ENCODE data around the gene GPR108.
A peak's percentile ranks its signal among the peaks of the same experiment; 100 is the strongest.
"Not testable (repeated sequence)": the region's sequence is repeated elsewhere in the genome, so short reads cannot be mapped to it uniquely, and the experiment has no call there.

GPR108 gene

GRCh38 chr19:6750062-6750461 lies 12.7 kb upstream of the GPR108 start:
- H3K27me3 Mint-ChIP-seq = no peaks in the 10 kb centered on the region

DNA sequence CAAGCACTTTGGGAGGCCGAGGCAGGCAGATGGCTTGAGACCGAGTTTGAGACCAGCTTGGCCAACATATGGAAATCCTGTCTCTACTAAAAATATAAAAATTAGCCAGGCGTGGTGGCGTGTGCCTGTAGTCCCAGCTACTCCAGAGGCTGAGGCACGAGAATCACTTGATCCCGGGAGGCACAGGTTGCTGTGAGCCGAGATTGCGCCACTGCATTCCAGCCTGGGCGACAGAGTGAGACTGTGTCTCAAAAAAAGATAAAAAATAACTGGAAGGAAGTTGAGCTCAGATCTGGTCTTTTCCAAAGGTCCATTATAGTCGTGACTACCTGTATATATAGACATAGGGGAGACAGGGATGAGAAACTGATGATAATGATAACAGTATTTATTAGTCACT lies 11.2 kb upstream of the GPR108 start:
- not testable (repeated sequence) for DNase-seq; H3K4me3 Mint-ChIP-seq; H3K9me3 Mint-ChIP-seq; H3K27ac Mint-ChIP-seq; H3K27me3 Mint-ChIP-seq; H3K4me1 Mint-ChIP-seq (ENCODE audit: low read depth)
- H3K36me3 Mint-ChIP-seq (ENCODE audit: low read depth) = peaks cover 89% of the 10 kb centered on the region

More at GRCh38 chr19:6750062-6750461, 12.7 kb upstream of the GPR108 start:
- Mint-ChIP-seq H3K4me1 (ENCODE audit: low read depth) (peaks cover 12% of the 10 kb centered on the region), H3K36me3 (ENCODE audit: low read depth) (peaks cover 88% of the 10 kb centered on the region), H3K9me3 (no peaks in the 10 kb centered on the region), H3K4me3 (no peak overlapping the region), H3K27ac (no peak overlapping the region)
- DNase-seq = no peak

- DNase-seq = no peak
- no peak overlapping the region for H3K4me3 Mint-ChIP-seq
- peaks cover 89% of the 10 kb centered on the region for H3K36me3 Mint-ChIP-seq (ENCODE audit: low read depth)
- no peaks in the 10 kb centered on the region for H3K27me3 Mint-ChIP-seq
- no peak overlapping the region for H3K27ac Mint-ChIP-seq
- peaks cover 9% of the 10 kb centered on the region for H3K4me1 Mint-ChIP-seq (ENCODE audit: low read depth)
- H3K9me3 Mint-ChIP-seq = no peaks in the 10 kb centered on the region
These were observed 8.6 kb upstream of the GPR108 start for GRCh38 chr19:6745965-6746364.

- peaks cover 84% of the 10 kb centered on the region for H3K36me3 Mint-ChIP-seq (ENCODE audit: low read depth)
- H3K27me3 Mint-ChIP-seq = no peaks in the 10 kb centered on the region
- H3K4me3 Mint-ChIP-seq = no peak overlapping the region
- peaks cover 11% of the 10 kb centered on the region for H3K4me1 Mint-ChIP-seq (ENCODE audit: low read depth)
- H3K27ac Mint-ChIP-seq = peak overlapping the region; percentile 54
- no peak for DNase-seq
- H3K9me3 Mint-ChIP-seq = no peaks in the 10 kb centered on the region
These were observed 7.3 kb upstream of the GPR108 start for GRCh38 chr19:6744381-6745301.

DNA sequence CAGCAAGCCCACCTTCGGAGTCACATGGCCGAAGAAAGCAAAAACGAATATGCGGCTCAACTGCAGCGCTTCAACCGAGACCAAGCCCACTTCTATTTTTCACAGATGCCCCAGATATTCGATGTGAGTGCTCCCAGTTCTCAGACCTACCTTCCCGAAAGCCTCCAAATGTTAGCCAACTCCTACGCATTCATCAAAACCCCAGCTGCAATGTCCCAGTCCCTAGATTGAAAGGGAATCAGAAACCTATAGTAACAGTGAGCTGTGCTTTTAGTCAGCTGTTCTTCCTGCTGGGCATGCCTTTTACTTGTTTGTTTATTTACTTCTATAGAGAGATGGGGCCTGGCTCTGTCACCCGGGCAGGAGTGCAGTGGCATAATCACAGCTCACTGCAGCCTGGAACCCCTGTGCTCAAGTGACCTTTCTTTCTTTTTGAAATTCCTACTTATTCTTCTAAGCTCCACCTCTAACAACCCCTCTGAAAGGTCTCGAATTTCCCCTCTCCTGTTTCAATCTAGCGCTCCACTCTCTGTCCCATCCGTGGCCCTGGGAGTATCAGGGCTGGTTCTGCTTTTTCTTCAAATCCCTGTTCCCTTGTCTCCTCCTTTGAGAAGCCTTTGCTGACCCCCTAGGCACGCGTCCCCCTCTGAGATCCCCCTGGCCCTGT lies 6.5 kb upstream of the GPR108 start:
- Mint-ChIP-seq H3K36me3 (ENCODE audit: low read depth) (peaks cover 77% of the 10 kb centered on the region), H3K27ac (peak overlapping the region; percentile 54), H3K27me3 (no peaks in the 10 kb centered on the region), H3K4me1 (ENCODE audit: low read depth) (peaks cover 16% of the 10 kb centered on the region), H3K9me3 (no peaks in the 10 kb centered on the region), H3K4me3 (no peak overlapping the region)
- DNase-seq = no peak

GRCh38 chr19:6743066-6743465 lies 5.7 kb upstream of the GPR108 start:
- H3K9me3 Mint-ChIP-seq = no peaks in the 10 kb centered on the region
- H3K36me3 Mint-ChIP-seq (ENCODE audit: low read depth) = peaks cover 70% of the 10 kb centered on the region
- H3K27me3 Mint-ChIP-seq = no peaks in the 10 kb centered on the region
- DNase-seq = no peak
- H3K4me1 Mint-ChIP-seq (ENCODE audit: low read depth) = peaks cover 24% of the 10 kb centered on the region
- H3K4me3 Mint-ChIP-seq = no peak overlapping the region
- no peak overlapping the region for H3K27ac Mint-ChIP-seq

DNA sequence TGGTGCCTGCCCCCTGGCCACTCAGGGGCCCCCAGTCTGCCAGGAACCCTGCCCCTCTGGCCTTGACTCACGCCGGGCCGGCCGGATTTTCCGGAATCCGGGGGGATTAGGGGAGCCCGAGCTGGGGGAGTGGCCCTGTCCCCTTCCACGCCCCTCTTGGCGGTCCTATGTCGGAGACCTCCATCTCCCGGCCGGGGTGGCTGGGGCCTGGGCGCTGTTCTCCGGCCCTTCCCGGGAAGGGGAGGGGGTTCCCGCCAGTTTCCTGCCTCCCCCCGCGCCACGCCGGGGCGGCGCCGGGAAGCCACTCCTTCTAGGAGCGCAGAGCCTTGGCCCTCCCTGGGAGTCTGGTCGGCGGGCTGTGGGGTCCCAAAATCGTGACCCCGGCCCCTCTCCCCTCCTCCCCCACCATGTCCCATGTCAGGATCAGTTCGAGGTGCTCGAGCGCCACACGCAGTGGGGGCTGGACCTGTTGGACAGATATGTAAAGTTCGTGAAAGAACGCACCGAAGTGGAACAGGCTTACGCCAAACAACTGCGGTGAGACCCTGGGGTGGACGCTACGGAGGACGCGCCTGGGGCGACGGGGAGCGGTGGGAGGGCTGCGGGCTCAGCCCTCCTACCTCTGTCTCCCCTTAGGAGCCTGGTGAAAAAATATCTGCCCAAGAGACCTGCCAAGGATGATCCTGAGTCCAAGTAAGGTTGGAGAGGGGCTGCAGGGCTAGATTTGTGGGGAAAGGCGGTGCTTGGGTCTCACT lies 3.4 kb upstream of the GPR108 start:
- Mint-ChIP-seq H3K4me3 (peak overlapping the region; percentile 87), H3K36me3 (ENCODE audit: low read depth) (peaks cover 63% of the 10 kb centered on the region), H3K4me1 (ENCODE audit: low read depth) (peaks cover 36% of the 10 kb centered on the region), H3K9me3 (no peaks in the 10 kb centered on the region), H3K27me3 (no peaks in the 10 kb centered on the region), H3K27ac (peak overlapping the region; percentile 64)
- DNase-seq = peak; percentile 52

DNA sequence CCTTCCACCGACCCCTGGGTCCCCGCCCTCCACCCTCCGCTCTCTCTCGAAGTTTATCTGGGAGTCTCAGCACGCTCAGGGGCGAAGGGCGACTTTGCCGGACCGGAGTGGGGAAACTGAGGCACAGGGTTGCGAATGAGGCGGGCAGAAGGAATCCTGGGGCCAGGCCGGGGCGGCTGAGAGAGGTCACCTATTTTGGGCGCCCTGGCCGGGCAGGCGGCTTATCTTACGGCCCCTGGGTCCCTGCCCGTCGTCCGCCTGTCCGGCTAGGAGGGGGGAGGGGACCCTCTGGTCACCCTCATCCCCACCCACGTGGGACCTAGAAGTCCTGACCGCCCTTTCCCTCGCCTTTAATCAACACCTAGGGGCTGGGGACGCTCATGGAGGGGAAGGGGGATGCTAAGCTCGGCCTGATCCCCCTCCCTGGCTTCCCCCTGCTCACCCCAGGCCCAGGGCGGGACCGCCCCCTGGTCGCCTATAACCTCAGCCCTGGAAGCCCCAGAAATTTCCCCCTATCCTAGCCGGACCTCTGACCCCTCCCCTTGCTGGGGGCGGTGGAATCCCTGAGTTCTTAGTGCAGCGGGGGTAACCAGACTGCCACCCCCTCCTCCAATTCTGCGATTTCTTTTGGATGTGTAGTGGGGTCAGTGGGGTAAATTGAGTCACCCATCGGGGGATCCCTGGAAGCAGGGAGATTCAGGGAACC lies 2.7 kb upstream of the GPR108 start:
- no peak for DNase-seq
- no peaks in the 10 kb centered on the region for H3K9me3 Mint-ChIP-seq
- H3K4me1 Mint-ChIP-seq (ENCODE audit: low read depth) = peaks cover 42% of the 10 kb centered on the region
- peaks cover 57% of the 10 kb centered on the region for H3K36me3 Mint-ChIP-seq (ENCODE audit: low read depth)
- no peaks in the 10 kb centered on the region for H3K27me3 Mint-ChIP-seq
- peak overlapping the region; percentile 87 for H3K4me3 Mint-ChIP-seq
- H3K27ac Mint-ChIP-seq = peak overlapping the region; percentile 63

DNA sequence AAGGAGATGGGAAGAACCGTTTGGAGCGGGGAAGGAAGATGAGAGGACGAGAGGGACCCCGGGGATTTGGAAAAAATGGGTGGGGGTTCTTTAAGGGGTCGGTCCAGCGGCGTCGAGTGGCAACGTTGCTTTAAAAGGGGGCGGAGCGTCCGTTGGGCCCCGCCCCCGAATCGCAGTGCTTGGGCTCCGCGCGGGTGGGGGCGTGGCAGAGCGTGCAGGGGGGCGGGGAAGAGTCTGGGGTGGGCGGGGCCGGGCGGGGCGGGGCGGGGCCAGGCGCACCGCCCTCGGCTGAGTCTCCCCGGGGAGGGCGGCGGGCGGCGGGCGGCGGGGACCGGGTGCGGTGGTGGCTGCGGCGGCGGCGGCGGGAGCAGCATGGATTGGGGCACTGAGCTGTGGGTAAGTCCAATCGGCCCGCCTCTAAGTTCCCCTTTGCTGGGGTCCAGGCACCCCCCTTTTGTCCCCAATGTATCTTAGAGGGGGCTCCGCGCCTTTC lies 2.1 kb upstream of the GPR108 start, which contains the start of gene TRIP10:
Gene TRIP10, plus strand, starts transcription at position 291 of the 493 bp plus-strand sequence. Its CDS starts 82 bp downstream, at position 373.
- Mint-ChIP-seq H3K27ac (peak within 1 kb of the TSS; percentile 96), H3K4me1 (ENCODE audit: low read depth) (peaks cover 42% of the 10 kb centered on the region), H3K36me3 (ENCODE audit: low read depth) (peaks cover 53% of the 10 kb centered on the region), H3K27me3 (no peaks in the 10 kb centered on the region), H3K9me3 (no peaks in the 10 kb centered on the region), H3K4me3 (peak within 1 kb of the TSS; percentile 97)
- peak; percentile 92 for DNase-seq

DNA sequence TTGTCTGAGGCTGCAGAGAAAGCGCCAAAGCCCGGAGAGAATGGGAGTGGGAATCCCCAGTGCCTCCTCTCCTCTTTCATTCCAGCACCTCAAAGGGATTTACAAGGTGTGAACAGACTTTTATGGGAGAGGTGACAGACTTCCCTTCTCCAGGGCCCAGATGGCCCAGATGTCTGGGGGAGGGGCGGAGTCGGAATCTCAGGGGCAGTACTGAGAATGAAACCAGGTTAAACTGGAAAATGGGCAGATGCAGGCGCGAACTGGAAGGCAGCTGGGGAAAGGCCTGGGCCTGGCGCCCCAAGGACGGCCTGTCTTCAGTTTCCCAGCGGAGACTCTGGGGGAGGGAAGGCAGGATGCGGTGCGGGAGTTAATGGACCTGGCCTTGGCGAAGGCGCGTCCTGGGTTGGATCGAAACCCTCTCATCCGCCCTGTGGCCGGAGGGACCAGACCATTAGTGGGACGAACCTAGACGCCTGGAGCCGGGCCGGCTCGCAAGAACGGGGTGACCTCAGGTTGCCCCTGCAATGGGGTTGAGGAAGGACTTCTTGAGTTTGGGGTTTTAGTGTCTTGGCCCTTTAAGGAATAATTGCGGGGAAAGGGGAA lies 1.5 kb upstream of the GPR108 start:
- H3K4me1 Mint-ChIP-seq (ENCODE audit: low read depth) = peaks cover 42% of the 10 kb centered on the region

GRCh38 chr19:6737873-6738786 lies 750 bp upstream of the GPR108 start:
- Mint-ChIP-seq H3K27me3 (no peaks in the 10 kb centered on the region), H3K4me1 (ENCODE audit: low read depth) (peaks cover 40% of the 10 kb centered on the region), H3K36me3 (ENCODE audit: low read depth) (peaks cover 54% of the 10 kb centered on the region), H3K4me3 (peak overlapping the region; percentile 97), H3K27ac (peak overlapping the region; percentile 96), H3K9me3 (no peaks in the 10 kb centered on the region)
- peak; percentile 85 for DNase-seq

More for the DNA sequence above, 1.5 kb upstream of the GPR108 start:
- Mint-ChIP-seq H3K27ac (peak overlapping the region; percentile 96), H3K4me3 (peak overlapping the region; percentile 97), H3K36me3 (ENCODE audit: low read depth) (peaks cover 53% of the 10 kb centered on the region), H3K27me3 (no peaks in the 10 kb centered on the region), H3K9me3 (no peaks in the 10 kb centered on the region)
- DNase-seq = no peak

DNA sequence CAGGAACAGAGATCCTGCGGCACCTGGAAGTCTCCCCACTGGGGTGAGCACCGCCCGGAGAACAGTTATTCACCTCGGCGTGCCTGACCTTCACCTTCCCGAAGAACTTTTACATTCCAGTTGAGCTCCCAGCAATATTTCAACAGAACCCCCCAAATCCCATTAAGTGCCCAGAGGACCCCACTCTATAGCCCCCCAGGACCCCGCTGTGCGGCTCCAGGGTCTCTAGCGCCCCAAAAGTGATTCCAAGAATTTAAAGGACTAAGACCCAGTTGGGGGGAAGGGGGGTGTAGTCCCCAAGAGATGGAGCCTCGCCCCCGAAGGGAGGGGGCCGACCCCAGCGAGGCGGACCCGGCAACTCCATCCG lies 480 bp downstream of the GPR108 start:
- DNase-seq = no peak
- Mint-ChIP-seq H3K4me1 (ENCODE audit: low read depth) (peaks cover 40% of the 10 kb centered on the region), H3K27me3 (no peaks in the 10 kb centered on the region), H3K4me3 (peak overlapping the region; percentile 97), H3K27ac (peak overlapping the region; percentile 98), H3K36me3 (ENCODE audit: low read depth) (peaks cover 54% of the 10 kb centered on the region), H3K9me3 (no peaks in the 10 kb centered on the region)
